ENCODE results near the gene LRRTM3.
A peak's percentile ranks its signal among the peaks of the same experiment; 100 is the strongest.

The LRRTM3 gene

DNA sequence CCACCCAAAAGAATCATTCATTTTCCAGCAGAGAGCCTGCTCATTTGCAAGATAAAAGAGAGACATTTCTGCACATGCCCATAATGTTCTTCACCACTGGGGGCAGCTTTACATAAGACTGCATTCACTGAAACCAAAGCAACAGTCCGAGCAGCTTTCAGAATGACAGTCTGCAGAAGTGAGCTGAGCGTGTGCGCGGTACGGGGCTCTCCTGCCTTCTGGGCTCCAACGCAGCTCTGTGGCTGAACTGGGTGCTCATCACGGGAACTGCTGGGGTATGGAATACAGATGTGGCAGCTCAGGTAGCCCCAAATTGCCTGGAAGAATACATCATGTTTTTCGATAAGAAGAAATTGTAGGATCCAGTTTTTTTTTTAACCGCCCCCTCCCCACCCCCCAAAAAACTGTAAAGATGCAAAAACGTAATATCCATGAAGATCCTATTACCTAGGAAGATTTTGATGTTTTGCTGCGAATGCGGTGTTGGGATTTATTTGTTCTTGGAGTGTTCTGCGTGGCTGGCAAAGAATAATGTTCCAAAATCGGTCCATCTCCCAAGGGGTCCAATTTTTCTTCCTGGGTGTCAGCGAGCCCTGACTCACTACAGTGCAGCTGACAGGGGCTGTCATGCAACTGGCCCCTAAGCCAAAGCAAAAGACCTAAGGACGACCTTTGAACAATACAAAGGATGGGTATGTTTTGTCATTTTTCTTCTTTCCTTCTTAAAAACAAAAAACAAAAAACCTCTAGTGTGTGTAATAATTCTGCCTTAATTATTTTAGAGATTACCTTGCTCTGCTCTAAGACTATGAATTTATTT, at the start of gene LRRTM3:
Gene LRRTM3 (plus strand): TSS at position 141 of the 820 bp plus-strand sequence.
- DNase-seq: peak; percentile 45 to 63

DNA sequence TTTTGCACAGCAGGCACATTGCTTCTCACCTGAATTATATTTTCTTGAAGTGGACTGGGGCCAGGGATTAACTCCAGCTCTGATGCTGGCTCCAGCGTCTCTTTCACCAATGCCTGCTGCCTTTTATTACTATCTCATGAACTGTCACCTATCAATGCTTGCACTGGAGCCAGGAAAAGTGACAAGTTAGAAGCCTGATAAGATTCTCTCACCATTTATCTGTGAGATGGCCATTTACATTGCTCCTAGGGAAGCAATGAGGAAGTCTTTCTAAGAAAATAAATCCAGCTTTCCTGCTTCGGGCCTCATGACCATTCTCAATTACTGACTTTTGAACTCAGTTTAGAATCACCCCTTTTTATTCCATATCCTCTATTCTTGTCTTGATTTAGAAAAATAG, 48.5 kb upstream of the LRRTM3 start:
- no peak for DNase-seq

DNA sequence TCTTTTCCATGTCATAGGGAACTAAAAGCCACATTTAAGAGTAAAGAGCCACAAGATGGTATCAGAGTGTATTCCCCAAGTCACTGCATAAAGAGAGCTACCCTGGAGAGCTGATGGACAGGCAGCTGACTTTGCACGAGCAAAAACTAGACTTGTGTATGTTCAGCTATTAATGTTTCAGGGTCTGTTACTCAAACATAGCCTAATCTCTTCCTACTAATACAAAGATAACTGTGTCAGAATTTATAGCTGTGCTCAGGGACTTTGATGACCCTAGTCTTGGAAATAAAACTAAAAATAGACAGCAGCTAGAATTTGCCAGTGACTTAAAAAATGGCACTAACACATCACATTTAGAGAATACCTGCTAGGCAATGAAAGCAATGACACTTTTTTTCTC, 45.5 kb upstream of the LRRTM3 start:
- DNase-seq: no peak

DNA sequence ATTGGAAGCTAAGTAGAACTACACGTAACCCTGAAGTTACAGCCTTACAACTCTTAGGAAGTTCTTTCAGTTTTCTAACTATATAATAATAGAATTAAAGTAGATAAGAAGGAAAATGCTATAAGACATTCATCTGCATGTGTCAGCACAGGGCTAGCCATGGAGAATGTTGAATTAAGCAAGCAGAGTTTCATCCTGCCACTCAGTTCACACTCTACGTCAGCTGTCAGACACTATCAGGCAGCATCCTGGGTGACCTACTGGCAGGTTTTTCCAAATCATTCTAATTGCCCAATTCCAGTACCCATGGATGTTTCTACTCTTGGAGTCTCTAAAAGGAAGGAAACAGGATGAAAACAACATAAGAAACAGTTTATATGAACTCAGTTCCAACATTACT, 45.0 kb upstream of the LRRTM3 start:
- DNase-seq: no peak

DNA sequence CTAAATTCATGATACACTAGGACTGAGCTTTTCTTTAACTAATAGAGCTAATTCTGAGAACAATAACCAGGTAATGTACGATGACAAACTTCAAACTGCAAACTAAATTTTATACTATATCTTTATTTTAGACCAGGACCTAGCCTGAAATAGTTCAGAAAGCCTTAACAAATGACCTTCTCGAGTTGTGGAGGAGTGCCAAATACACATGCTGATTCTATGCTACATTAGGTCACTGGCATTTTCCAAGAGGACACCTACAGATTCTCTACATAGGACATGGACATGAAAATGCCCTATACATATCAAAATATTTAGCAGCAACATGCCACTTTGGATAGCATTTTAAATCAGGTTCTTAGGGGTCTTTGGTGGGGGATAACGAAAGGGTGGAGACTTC, 44.0 kb upstream of the LRRTM3 start:
- DNase-seq: no peak

DNA sequence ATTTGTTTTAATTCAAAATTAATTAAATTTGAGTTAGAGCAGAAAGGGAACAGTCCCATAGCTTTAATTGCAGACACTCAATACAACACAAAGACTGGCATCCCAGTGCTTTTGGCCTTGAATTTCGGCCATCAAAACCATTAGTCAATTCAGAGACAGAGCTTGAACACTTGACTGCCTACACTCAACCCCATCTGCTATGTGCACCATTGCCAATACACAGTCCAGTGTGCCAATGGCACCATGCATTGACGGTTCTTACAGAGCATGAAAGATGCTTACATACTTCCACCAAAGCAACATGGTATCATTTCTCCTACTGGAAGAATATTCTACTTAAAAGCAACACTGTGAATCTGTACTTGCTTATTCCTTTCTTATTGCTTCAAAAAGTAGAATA, 43.6 kb upstream of the LRRTM3 start:
- no peak for DNase-seq

DNA sequence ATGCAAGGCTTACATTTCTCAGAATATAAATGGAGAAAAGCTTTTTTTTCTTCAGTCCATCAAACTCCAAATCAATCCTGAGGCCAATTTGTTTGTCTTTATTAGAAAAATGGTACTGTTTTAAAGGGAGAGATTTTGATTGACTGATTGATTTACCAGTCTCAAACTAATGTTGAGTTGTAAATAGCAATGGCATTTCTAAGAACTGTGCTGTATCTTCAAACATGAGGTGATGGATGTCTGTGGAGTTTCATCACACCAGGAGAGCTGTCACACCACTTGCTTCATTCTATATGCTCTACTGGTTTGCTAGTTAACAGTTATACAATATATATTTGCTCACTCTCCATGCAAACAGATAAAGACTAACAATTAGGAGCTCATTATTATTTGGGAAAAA, 39.0 kb upstream of the LRRTM3 start:
- no peak for DNase-seq

DNA sequence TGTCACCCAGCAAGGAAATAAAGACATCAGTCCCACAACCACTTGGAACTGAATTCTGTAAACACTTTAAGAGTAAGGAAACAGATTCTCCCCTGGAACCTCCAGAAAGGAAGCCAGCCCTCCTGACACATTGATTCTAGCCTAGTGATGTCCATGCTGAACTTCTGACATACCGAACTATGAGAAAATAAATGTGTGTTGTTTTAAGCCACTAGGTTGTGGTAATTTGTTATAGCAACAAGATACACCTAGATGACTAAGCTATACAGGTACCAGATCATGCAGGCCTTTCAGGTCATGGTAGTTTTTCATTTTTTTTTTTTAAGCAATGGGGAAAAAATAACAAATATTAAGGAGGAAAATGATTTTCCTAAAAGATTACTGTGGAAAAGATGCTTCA, 37.6 kb upstream of the LRRTM3 start:
- no peak for DNase-seq

DNA sequence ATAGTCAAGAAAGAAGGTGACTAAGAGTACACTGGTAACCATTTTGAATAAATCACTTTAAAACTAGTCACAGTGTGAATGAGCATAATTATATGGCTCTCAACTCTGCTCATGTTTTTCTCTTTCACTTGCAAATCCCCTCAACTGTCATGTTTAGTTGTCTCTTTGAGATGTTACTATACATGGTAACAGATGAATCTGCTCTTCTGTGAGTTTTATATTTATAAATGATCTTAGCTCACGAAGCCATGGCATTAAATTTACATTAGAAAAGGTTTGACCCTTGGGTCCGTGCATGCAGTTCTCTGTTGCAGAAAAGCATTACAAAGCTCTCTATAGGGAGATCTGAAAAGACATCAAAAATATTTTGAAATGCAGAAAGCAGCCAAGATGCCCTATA, 33.0 kb upstream of the LRRTM3 start:
- no peak for DNase-seq

DNA sequence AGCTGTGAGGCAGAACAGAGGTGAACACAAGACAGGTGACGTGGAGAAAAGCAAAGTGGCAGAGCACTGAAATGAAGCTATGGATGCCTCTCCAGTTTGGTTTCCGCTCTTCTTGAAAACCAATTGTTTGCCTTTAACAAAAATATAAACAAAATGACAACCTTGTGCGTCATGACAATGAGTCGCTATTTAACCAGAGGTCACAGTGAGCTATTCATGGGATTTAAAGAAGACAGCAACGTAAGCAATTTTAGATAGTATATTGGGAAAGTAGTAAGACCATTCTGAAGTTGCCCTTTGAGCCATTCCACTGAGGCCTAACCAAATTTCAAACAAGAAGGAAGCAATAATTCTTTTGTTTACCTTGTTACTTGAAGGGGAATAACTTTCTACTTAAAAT, 15.2 kb upstream of the LRRTM3 start:
- DNase-seq: no peak

DNA sequence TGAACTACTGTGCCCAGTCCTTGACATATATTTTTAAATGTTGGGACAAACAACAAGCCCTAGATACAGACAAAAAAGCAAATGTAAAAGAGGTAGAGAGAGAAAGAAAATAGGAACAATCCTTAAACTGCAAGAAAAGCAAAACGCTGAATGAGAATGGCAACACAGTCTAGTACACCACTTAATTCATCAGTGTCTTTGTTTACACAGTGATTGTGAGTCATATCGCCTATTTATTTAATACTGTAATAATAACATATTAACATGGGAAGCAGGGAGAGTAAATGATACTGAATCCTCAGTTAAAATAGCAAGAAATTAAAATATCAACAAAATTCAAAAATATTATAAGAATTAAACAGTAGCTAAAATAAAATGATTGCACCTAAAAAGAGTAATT, 9.8 kb upstream of the LRRTM3 start:
- DNase-seq: no peak

DNA sequence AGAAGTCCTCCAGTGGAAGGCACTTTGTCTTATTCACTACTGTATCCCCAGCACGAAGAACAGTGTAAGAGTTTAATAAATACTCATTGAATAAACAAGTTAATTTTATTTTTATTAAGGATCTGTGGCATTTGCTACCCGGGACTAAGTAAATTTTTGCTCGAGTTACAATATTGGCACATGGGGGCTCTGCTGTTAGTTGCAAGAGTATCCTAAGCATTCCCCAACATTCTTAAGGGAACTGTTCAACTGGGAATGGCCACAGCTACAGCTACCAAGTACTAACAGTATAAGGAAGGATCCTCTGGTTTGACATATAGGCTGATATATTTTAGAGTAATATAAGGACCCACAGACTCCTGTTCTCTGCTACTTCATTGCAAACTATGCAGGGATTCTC, 8.7 kb upstream of the LRRTM3 start:
- no peak for DNase-seq

DNA sequence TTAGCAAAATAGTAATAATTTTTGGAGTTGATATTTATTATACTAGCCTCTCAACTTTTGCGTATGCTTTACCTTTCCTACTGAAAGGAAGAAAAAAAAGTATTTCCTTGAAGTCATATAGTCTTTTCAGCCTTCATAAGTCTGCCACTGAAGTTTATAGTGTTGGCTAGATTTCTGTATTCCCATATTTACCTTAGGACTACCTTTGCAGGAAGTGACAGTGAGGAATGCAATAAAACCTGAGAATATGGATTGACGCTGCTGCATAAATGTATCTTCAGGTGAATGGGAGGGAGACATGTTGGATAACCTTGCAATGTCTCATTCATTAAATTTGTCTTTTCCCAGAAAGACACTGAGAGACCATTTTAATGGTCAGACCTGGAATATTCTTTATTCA, 6.6 kb upstream of the LRRTM3 start:
- no peak for DNase-seq

DNA sequence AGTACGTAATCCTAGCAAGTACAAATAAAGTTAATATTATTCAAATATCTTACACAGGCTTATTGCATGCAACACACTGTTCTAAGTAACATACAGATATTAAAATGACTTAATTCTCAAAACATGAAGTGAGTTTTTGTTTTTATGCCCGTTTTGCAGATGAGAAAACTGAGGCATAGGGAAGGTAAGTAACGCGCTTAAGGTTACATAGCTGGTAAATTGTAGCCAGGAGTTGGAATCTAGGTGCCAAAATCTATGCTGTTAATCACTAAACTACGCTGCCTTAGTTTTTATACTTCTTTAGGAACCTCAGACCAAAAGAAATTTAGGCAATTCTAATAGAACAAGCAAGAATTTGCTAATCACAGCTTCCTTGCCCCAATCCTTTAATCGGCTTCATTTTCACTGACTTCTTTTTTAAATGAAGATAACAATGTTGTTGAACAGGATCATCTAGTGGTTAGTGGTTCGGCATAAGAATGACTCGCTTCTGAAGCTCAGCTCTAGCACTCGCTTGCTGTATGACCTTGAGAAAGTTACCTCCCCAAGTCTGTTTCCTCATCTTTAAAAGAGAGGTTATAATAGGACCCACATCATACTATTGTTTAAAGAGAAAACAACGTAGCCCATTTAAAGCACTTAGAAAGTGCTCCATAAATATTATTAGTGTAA, 1.0 kb upstream of the LRRTM3 start:
- DNase-seq: no peak

DNA sequence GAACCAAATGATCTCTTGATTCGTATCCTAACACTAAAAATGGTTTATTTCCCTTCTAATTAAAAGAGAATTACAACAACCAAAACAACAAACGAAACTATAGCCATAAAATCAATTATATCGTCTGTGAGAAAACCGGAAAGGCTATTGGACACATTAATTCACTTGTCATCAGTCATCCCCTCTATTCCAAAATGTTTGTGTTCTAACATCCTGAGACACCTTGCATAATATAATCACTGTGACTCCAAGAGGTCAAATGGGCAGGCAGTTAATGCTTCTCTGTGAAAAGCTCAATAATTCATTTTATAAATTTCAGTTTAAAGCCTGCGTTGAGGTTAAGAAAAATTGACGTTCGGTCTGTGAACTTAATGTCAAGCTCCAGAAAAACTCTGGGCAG, 463 bp upstream of the LRRTM3 start:
- no peak for DNase-seq

DNA sequence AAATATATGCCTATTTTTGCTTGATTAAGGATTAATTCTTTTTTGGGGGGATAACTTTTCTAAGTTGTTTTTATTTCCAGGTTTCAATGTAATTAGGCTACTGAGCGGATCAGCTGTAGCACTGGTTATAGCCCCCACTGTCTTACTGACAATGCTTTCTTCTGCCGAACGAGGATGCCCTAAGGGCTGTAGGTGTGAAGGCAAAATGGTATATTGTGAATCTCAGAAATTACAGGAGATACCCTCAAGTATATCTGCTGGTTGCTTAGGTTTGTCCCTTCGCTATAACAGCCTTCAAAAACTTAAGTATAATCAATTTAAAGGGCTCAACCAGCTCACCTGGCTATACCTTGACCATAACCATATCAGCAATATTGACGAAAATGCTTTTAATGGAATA, 1.0 kb downstream of the LRRTM3 start:
- no peak for DNase-seq

DNA sequence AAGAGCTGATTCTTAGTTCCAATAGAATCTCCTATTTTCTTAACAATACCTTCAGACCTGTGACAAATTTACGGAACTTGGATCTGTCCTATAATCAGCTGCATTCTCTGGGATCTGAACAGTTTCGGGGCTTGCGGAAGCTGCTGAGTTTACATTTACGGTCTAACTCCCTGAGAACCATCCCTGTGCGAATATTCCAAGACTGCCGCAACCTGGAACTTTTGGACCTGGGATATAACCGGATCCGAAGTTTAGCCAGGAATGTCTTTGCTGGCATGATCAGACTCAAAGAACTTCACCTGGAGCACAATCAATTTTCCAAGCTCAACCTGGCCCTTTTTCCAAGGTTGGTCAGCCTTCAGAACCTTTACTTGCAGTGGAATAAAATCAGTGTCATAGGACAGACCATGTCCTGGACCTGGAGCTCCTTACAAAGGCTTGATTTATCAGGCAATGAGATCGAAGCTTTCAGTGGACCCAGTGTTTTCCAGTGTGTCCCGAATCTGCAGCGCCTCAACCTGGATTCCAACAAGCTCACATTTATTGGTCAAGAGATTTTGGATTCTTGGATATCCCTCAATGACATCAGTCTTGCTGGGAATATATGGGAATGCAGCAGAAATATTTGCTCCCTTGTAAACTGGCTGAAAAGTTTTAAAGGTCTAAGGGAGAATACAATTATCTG, 1.6 kb downstream of the LRRTM3 start:
- DNase-seq: no peak

DNA sequence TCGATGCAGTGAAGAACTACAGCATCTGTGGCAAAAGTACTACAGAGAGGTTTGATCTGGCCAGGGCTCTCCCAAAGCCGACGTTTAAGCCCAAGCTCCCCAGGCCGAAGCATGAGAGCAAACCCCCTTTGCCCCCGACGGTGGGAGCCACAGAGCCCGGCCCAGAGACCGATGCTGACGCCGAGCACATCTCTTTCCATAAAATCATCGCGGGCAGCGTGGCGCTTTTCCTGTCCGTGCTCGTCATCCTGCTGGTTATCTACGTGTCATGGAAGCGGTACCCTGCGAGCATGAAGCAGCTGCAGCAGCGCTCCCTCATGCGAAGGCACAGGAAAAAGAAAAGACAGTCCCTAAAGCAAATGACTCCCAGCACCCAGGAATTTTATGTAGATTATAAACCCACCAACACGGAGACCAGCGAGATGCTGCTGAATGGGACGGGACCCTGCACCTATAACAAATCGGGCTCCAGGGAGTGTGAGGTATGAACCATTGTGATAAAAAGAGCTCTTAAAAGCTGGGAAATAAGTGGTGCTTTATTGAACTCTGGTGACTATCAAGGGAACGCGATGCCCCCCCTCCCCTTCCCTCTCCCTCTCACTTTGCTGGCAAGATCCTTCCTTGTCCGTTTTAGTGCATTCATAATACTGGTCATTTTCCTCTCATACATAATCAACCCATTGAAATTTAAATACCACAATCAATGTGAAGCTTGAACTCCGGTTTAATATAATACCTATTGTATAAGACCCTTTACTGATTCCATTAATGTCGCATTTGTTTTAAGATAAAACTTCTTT, 2.3 kb downstream of the LRRTM3 start:
- DNase-seq: no peak

DNA sequence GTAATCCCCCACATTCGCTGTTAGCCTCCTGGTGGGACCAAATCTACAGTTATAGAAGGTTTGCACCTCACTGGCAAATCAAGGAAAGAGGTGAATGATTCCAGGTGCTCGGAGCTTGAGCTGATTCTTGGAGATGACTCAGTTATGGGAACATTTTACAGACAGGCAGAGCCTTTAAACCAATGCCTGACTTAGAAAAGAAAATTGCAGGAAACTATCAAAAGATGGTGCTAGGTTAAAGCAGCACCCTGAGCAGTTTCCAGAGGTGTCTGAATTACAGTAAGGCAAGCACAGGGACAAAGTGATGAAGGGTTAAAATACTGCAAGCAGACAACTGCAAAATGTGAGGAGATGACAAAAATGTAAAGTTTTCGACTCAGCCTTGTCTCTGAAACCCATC, 2.9 kb downstream of the LRRTM3 start:
- DNase-seq: no peak

DNA sequence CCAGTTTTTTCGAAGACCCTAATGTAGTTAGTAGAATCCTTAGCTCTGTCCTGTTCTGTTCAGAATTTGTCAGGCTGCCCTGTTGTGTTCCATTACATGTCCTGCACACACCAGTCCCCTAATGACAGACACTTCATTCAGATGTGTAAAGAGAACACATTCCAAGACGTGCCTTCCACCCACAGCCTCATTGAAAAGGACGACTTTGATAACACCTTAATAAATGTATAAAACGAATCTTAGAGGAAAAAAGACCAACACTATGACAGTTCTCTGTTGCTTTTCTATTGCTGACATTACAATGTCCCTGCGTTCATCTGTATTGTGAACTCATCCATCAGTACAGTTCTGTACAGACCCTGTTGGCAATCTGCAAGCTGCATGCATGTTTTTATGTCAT, 3.5 kb downstream of the LRRTM3 start:
- DNase-seq: no peak

DNA sequence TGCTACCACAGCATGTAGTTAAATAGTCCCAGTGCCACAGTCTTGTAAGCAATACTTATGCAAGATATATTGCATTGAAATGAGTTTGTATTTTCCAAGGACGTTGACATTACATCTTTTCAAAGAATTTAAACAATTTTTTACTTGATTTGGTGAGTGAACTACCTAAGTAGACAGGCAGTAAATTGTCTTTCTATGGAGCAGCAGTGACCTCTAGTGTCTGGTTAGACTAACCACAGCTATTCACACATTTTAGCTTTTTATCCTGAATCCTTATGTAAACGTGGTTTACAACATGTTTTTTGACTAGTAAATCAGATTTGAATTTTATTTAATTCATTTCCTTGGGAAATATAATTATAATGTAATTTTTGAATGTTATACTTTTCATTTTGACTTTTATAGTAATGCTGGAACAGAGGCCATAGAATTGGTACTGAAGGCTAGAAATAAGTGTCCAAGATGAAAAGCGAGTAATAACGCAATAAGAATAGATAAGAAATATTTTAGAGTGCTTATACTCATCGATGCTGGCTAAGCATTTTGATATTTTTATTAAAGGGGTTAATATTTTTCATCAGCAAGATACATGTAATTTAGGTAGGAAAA, 5.6 kb downstream of the LRRTM3 start:
- DNase-seq: no peak

DNA sequence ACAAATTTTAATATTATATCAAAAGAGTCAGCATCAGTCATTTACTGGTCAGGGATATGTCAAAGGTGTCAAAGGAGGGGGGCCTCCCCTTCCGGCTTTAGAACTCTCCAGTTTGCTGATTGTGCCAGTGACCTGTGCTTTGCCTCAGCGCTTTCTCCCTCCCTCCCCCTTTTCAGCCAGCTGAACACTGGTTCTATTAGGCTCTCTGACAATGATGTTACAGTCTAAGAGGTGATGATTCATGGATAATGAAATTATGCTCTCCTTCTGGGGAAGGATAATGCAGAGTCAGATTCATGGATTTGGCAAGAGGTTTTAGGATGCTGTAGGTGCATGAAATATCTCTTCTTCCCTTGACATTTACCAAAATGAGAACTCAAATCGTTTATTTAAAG, 6.1 kb downstream of the LRRTM3 start:
- no peak for DNase-seq

DNA sequence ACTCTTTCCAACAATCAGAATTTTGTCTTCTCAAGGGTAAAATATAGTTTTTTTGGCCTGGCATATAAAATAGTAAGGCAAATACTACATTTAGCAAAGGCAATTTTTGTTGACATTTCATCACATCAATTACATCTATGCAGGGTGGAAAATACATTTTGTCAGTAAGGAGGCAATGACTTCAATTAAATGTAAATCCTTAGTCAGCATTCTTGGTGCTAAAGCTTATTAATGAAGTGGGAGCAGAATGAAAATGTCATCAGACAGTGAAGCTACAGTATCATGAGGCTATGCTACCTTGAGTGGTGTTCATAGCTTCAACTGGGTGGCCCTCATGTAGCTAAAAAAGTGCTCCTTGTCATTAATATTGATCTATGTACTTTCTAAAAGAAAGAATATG, 8.9 kb downstream of the LRRTM3 start:
- DNase-seq: no peak

Data from SHP77 (cell line).